IMR-90 (cell line): ENCODE measurements around the gene PREP.

Source experiments
- BHLHE40 ChIP-seq: fragments of 150-350 bp; IDR thresholded peaks from 2 replicates; pipeline ENCODE4 v1.6.1; 2016; ENCODE audit warnings: mild to moderate bottlenecking, low read depth, low read length
- CHD1 ChIP-seq: IDR thresholded peaks from 2 replicates; pipeline ENCODE4 v1.6.1; 2012; ENCODE audit warnings: low read depth, low read length, improper control_type of control experiment
- CTCF ChIP-seq: conservative IDR thresholded peaks from 2 replicates; pipeline ENCODE4 v1.5.1; 2012; ENCODE audit warnings: mild to moderate bottlenecking, low read depth, low read length, improper control_type of control experiment
- ELK1 ChIP-seq: fragments of 150-350 bp; IDR thresholded peaks from 2 replicates; pipeline ENCODE4 v1.6.1; 2016; ENCODE audit warnings: low read depth, mild to moderate bottlenecking, low read length, moderate library complexity, borderline replicate concordance
- MAZ ChIP-seq: IDR thresholded peaks from 2 replicates; pipeline ENCODE4 v1.6.1; 2012; ENCODE audit warnings: low read depth, mild to moderate bottlenecking, low read length, improper control_type of control experiment, moderate library complexity, borderline replicate concordance
- MXI1 ChIP-seq: IDR thresholded peaks from 2 replicates; pipeline ENCODE4 v1.6.1; 2012; ENCODE audit warnings: low read depth, mild to moderate bottlenecking, low read length, moderate library complexity, borderline replicate concordance
- POLR2A ChIP-seq: IDR thresholded peaks from 2 replicates; pipeline ENCODE4 v1.6.1; 2012; ENCODE audit warnings: mild to moderate bottlenecking, low read depth, low read length
- RAD21 ChIP-seq: IDR thresholded peaks from 2 replicates; pipeline ENCODE4 v1.6.1; 2012; ENCODE audit warnings: low read length, improper control_type of control experiment
- RFX5 ChIP-seq: IDR thresholded peaks from 2 replicates; pipeline ENCODE4 v1.8.0; 2012; ENCODE audit warnings: low read depth, mild to moderate bottlenecking, low read length, moderate library complexity
- SMC3 ChIP-seq: fragments of 150-350 bp; IDR thresholded peaks from 2 replicates; pipeline ENCODE4 v1.6.1; 2016; ENCODE audit warnings: low read depth, mild to moderate bottlenecking, antibody characterized with exemption, low read length, moderate library complexity
- USF2 ChIP-seq: fragments of 150-350 bp; IDR thresholded peaks from 2 replicates; pipeline ENCODE4 v1.6.1; 2017; ENCODE audit warnings: mild to moderate bottlenecking, antibody characterized with exemption, low read length, low read depth

GRCh38 chr6:105257340-105257739 is 145.5 kb downstream of the PREP start:
- TF ChIP-seq CTCF (no peak), USF2 (no peak), MAZ (no peak), RAD21 (no peak), POLR2A (no peak), RFX5 (no peak), CHD1 (no peak), SMC3 (no peak), MXI1 (no peak), BHLHE40 (no peak), ELK1 (no peak)
